DND-41 (cell line): ENCODE measurements around the gene CD151.

Experiments
- ATAC-seq: fragments of 200-7000 bp; cut with Tn5 transposase; 3 replicates; pipeline ENCODE4 v1.9.1; 2021; ENCODE audit warnings: low read depth; ENCODE audit not compliant: insufficient read depth
- DNase-seq: peaks from one replicate; pipeline ENCODE4 v3.0.0-alpha.2; 2020
- H2AFZ ChIP-seq: 2 replicates; pipeline ENCODE4 v1.6.0; 2012; ENCODE audit warnings: low read depth, low read length
- H3K27ac ChIP-seq: 2 replicates; pipeline ENCODE4 v1.5.1; 2012; ENCODE audit warnings: low read length, inconsistent platforms
- H3K27me3 ChIP-seq: fragments of 200-600 bp; sonication (generic); 2 replicates; pipeline ENCODE4 v1.6.0; 2012; ENCODE audit warnings: low read length, mild to moderate bottlenecking, inconsistent platforms; ENCODE audit not compliant: insufficient read depth, poor library complexity
- H3K36me3 ChIP-seq: 2 replicates; pipeline ENCODE4 v1.5.1; 2012; ENCODE audit warnings: low read length, inconsistent platforms; ENCODE audit not compliant: insufficient read depth
- H3K4me1 ChIP-seq: 2 replicates; pipeline ENCODE4 v1.5.1; 2012; ENCODE audit warnings: mild to moderate bottlenecking, low read length; ENCODE audit not compliant: insufficient read depth
- H3K4me2 ChIP-seq: 2 replicates; pipeline ENCODE4 v1.6.0; 2012; ENCODE audit warnings: mild to moderate bottlenecking, moderate library complexity, low read length, inconsistent platforms; ENCODE audit not compliant: insufficient read depth
- H3K4me3 ChIP-seq, 2 experiments: fragments of 200-600 bp in 1 of 2; shearing (Covaris generic) in 1 of 2; 2 replicates each; pipeline ENCODE4 v1.5.1; 2012 to 2016; ENCODE audit warnings: inconsistent platforms in 2 of 2, low read length in 2 of 2, mild to moderate bottlenecking in 2 of 2, low read depth in 1 of 2, moderate library complexity in 1 of 2
- H3K79me2 ChIP-seq: 2 replicates; pipeline ENCODE4 v1.6.0; 2012; ENCODE audit warnings: low read length, inconsistent platforms; ENCODE audit not compliant: insufficient read depth
- H3K9ac ChIP-seq: 2 replicates; pipeline ENCODE4 v1.6.0; 2012; ENCODE audit warnings: low read depth, mild to moderate bottlenecking, inconsistent platforms, low read length, moderate library complexity
- H3K9me3 ChIP-seq: 2 replicates; pipeline ENCODE4 v1.5.1; 2012; ENCODE audit warnings: low read length, moderate library complexity, mild to moderate bottlenecking, inconsistent platforms; ENCODE audit not compliant: insufficient read depth, severe bottlenecking
- H4K20me1 ChIP-seq: 2 replicates; pipeline ENCODE4 v1.6.0; 2012; ENCODE audit warnings: low read length; ENCODE audit not compliant: insufficient read depth
- EZH2 ChIP-seq: IDR thresholded peaks from 3 replicates; pipeline ENCODE4 v1.6.1; 2012; ENCODE audit warnings: borderline replicate concordance, low read depth, mild to moderate bottlenecking, moderate library complexity, low read length, inconsistent platforms; ENCODE audit not compliant: severe bottlenecking
- TF ChIP-seq, protein P1 (sequence below): IDR thresholded peaks from 2 replicates; pipeline ENCODE4 v1.5.1; 2012; ENCODE audit warnings: borderline replicate concordance, low read length, moderate library complexity, mild to moderate bottlenecking; ENCODE audit not compliant: poor library complexity, severe bottlenecking; ENCODE audit errors: extremely low read depth

CD151 gene

DNA sequence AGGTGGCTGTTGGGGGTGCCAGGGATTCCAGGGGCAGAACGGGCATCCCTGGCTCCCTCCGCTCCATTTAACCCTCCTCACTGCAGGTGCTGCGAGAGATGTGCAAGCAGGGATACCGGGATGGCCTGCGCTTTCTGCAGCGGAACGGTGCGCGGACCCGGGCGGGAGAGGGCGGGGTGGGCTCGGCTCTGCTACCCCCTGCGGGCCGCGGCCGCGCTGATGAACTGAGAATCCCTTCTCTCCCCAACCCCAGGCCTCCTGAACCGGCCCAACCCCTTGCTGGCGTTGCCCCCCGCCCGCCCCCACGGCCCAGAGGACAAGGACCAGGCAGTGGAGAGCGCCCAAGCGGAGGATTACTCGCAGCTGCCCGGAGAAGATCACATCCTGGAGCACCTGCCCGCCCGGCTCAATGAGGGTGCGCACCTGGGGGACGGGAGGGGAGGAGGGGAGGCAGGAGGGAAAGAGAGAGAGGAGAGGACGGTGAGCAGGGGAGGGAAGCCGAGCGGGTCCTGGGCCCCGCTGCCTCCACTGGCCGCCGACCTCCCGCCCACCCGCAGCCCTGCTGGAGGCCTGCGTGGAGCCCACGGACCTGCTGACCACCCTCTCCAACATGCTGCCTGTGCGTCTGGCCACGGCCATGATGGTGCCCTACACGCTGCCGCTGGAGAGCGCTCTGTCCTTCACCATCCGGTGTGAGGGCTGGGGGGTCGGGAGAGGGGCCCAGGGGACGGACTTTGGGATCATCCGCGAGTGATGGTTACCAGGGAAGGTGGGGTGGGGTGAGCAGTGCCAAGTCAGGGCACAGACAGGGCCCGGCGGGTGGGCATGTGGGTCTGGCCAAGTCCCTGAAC is 9.1 kb upstream of the CD151 start:
- Histone ChIP-seq H3K79me2 (peaks cover 23% of the 10 kb centered on the region), H4K20me1 (peaks cover 42% of the 10 kb centered on the region), H3K27me3 (peaks cover 28% of the 10 kb centered on the region), H3K36me3 (peaks cover 39% of the 10 kb centered on the region), H2AFZ (no peak overlapping the region), H3K4me2 (no peak overlapping the region), H3K9ac (no peak overlapping the region), H3K27ac (no peak overlapping the region), H3K4me3 (no peak overlapping the region), H3K4me1 (peaks cover 44% of the 10 kb centered on the region), H3K9me3 (no peaks in the 10 kb centered on the region)
- DNase-seq (no peak), ATAC-seq (no peak)
- TF ChIP-seq, protein P1, sequence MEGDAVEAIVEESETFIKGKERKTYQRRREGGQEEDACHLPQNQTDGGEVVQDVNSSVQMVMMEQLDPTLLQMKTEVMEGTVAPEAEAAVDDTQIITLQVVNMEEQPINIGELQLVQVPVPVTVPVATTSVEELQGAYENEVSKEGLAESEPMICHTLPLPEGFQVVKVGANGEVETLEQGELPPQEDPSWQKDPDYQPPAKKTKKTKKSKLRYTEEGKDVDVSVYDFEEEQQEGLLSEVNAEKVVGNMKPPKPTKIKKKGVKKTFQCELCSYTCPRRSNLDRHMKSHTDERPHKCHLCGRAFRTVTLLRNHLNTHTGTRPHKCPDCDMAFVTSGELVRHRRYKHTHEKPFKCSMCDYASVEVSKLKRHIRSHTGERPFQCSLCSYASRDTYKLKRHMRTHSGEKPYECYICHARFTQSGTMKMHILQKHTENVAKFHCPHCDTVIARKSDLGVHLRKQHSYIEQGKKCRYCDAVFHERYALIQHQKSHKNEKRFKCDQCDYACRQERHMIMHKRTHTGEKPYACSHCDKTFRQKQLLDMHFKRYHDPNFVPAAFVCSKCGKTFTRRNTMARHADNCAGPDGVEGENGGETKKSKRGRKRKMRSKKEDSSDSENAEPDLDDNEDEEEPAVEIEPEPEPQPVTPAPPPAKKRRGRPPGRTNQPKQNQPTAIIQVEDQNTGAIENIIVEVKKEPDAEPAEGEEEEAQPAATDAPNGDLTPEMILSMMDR: no peak
- TF ChIP-seq EZH2: no peak

DNA sequence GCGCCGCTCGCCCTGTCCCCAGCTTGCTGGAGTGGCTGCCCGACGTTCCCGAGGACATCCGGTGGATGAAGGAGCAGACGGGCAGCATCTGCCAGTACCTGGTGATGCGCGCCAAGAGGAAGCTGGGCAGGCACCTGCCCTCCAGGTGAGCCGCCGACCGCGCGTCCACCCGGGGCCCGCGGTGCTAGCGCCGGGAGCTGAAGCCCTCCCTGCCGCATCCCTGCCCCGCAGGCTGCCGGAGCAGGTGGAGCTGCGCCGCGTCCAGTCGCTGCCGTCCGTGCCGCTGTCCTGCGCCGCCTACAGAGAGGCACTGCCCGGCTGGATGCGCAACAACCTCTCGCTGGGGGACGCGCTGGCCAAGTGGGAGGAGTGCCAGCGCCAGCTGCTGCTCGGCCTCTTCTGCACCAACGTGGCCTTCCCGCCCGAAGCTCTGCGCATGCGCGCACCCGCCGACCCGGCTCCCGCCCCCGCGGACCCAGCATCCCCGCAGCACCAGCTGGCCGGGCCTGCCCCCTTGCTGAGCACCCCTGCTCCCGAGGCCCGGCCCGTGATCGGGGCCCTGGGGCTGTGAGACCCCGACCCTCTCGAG is 8.4 kb upstream of the CD151 start:
- Histone ChIP-seq H3K4me1 (peaks cover 38% of the 10 kb centered on the region), H4K20me1 (peaks cover 46% of the 10 kb centered on the region), H3K9ac (no peak overlapping the region), H3K4me2 (no peak overlapping the region), H3K9me3 (no peaks in the 10 kb centered on the region), H3K4me3 (no peak overlapping the region), H3K27me3 (peaks cover 35% of the 10 kb centered on the region), H2AFZ (no peak overlapping the region), H3K36me3 (peaks cover 39% of the 10 kb centered on the region), H3K27ac (no peak overlapping the region), H3K79me2 (peaks cover 23% of the 10 kb centered on the region)
- no peak for ATAC-seq
- DNase-seq: no peak
- TF ChIP-seq, protein P1: no peak
- no peak for TF ChIP-seq EZH2

DNA sequence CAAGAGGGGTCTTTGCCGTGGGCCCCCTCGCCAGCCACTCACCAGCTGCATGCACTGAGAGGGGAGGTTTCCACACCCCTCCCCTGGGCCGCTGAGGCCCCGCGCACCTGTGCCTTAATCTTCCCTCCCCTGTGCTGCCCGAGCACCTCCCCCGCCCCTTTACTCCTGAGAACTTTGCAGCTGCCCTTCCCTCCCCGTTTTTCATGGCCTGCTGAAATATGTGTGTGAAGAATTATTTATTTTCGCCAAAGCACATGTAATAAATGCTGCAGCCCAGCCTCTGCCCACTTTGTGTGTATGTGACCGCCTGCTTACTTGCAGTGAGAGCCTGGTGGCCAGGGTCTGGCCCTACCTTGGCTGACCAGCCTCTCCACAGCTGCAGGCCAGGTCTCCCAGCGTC is 7.8 kb upstream of the CD151 start:
- Histone ChIP-seq H3K27ac (no peak overlapping the region), H3K79me2 (peaks cover 20% of the 10 kb centered on the region), H3K4me1 (peaks cover 37% of the 10 kb centered on the region), H3K27me3 (peaks cover 40% of the 10 kb centered on the region), H3K4me3 (no peak overlapping the region), H2AFZ (no peak overlapping the region), H3K9me3 (no peaks in the 10 kb centered on the region), H3K36me3 (peaks cover 39% of the 10 kb centered on the region), H4K20me1 (peaks cover 46% of the 10 kb centered on the region), H3K4me2 (no peak overlapping the region), H3K9ac (no peak overlapping the region)
- DNase-seq: no peak
- no peak for ATAC-seq
- TF ChIP-seq, protein P1: no peak
- TF ChIP-seq EZH2: no peak
